HepG2 (cell line): Measurements from ENCODE around the gene HNRNPC. TPM values are rescaled to one million over a fixed set of nuclear protein-coding genes. Genes with fewer than 3 reads are reported as not detected.

Source experiments
- CHD4 ChIP-seq: fragments of 200-600 bp; sonication (generic); IDR thresholded peaks from 2 replicates; pipeline ENCODE4 v1.7.0; 2017; ENCODE audit warnings: mild to moderate bottlenecking, low read length, borderline replicate concordance
- FOXK1 ChIP-seq: sonication (generic); formaldehyde crosslinking; IDR thresholded peaks from 2 replicates; pipeline ENCODE4 v1.4.0; 2020; ENCODE audit warnings: low read depth, missing genetic modification reagents, borderline replicate concordance
- GATA4 ChIP-seq: sonication (generic); IDR thresholded peaks from 2 replicates; pipeline ENCODE4 v1.6.1; 2016; ENCODE audit warnings: antibody characterized with exemption, low read depth, borderline replicate concordance
- GATAD1 ChIP-seq: IDR thresholded peaks from 2 replicates; pipeline ENCODE4 v1.6.1; 2016; ENCODE audit warnings: missing genetic modification reagents, missing compliant biosample characterization
- GLI4 ChIP-seq: sonication (generic); formaldehyde crosslinking; IDR thresholded peaks from 2 replicates; pipeline ENCODE4 v1.5.1; 2020; ENCODE audit warnings: missing genetic modification reagents, mild to moderate bottlenecking, moderate library complexity, borderline replicate concordance
- HNRNPLL ChIP-seq: fragments of 200-400 bp; formaldehyde crosslinking; IDR thresholded peaks from 2 replicates; pipeline ENCODE4 v1.6.1; 2017; ENCODE audit warnings: mild to moderate bottlenecking, low read depth, low read length; ENCODE audit not compliant: poor library complexity, severe bottlenecking
- IRX3 ChIP-seq: sonication (generic); formaldehyde crosslinking; IDR thresholded peaks from 2 replicates; pipeline ENCODE4 v1.8.1; 2023; ENCODE audit warnings: mild to moderate bottlenecking, low read depth, missing genetic modification reagents, borderline replicate concordance
- JUNB ChIP-seq: sonication (generic); formaldehyde crosslinking; IDR thresholded peaks from 2 replicates; pipeline ENCODE4 v1.8.0; 2022; ENCODE audit warnings: missing genetic modification reagents, mild to moderate bottlenecking, borderline replicate concordance
- NBN ChIP-seq: fragments of 450-650 bp; conservative IDR thresholded peaks from 2 replicates; pipeline ENCODE4 v1.6.1; 2017
- PAWR ChIP-seq: sonication (generic); formaldehyde crosslinking; IDR thresholded peaks from 2 replicates; pipeline ENCODE4 v1.4.0; 2020; ENCODE audit warnings: missing genetic modification reagents, mild to moderate bottlenecking, borderline replicate concordance
- PLRG1 ChIP-seq: fragments of 450-650 bp; conservative IDR thresholded peaks from 2 replicates; pipeline ENCODE4 v1.6.1; 2016
- ZBTB7B ChIP-seq: sonication (generic); formaldehyde crosslinking; IDR thresholded peaks from 2 replicates; pipeline ENCODE4 v1.4.0; 2020; ENCODE audit warnings: missing genetic modification reagents
- ZNF20 ChIP-seq: sonication (generic); formaldehyde crosslinking; IDR thresholded peaks from 2 replicates; pipeline ENCODE4 v1.4.0; 2020; ENCODE audit warnings: mild to moderate bottlenecking, moderate library complexity, missing genetic modification reagents
- ZNF234 ChIP-seq: sonication (generic); formaldehyde crosslinking; conservative IDR thresholded peaks from 2 replicates; pipeline ENCODE4 v1.5.1; 2020; ENCODE audit warnings: mild to moderate bottlenecking, missing genetic modification reagents
- ZNF256 ChIP-seq: sonication (generic); formaldehyde crosslinking; conservative IDR thresholded peaks from 2 replicates; pipeline ENCODE4 v1.4.0; 2020; ENCODE audit warnings: missing genetic modification reagents
- ZNF282 ChIP-seq: fragments of 450-650 bp; IDR thresholded peaks from 2 replicates; pipeline ENCODE4 v1.6.1; 2018; ENCODE audit not compliant: partially characterized antibody
- ZNF431 ChIP-seq: sonication (generic); formaldehyde crosslinking; IDR thresholded peaks from 2 replicates; pipeline ENCODE4 v1.9.0; 2022; ENCODE audit warnings: missing genetic modification reagents, low read depth, mild to moderate bottlenecking, borderline replicate concordance
- ZNF567 ChIP-seq: sonication (generic); formaldehyde crosslinking; IDR thresholded peaks from 2 replicates; pipeline ENCODE4 v1.8.1; 2023; ENCODE audit warnings: mild to moderate bottlenecking, missing genetic modification reagents, borderline replicate concordance
- ZNF574 ChIP-seq: sonication (generic); formaldehyde crosslinking; IDR thresholded peaks from 2 replicates; pipeline ENCODE4 v1.4.0; 2020; ENCODE audit warnings: missing genetic modification reagents
- ZNF615 ChIP-seq: sonication (generic); formaldehyde crosslinking; IDR thresholded peaks from 2 replicates; pipeline ENCODE4 v1.5.0; 2020; ENCODE audit warnings: mild to moderate bottlenecking, missing genetic modification reagents, borderline replicate concordance
- ZNF660 ChIP-seq: sonication (generic); formaldehyde crosslinking; IDR thresholded peaks from 2 replicates; pipeline ENCODE4 v1.5.1; 2020; ENCODE audit warnings: mild to moderate bottlenecking, low read depth, missing genetic modification reagents, borderline replicate concordance
- polyA plus RNA-seq, 8 experiments: library from polyadenylated mRNA; depleted of rRNA in 3 of 8; stranded (reverse) in 7 of 8; unstranded in 1 of 8; fragments of >200 nt; fragmentation: Illumina TruSeq in 4 of 8; extraction: Trizol in 4 of 8; gene quantifications; 2 replicates each; pipeline versions ENCODE4 v1.2.1 to v1.2.3, GENCODE V29; 2011 to 2016; ENCODE audit warnings: low read depth in 4 of 8, missing spikeins in 1 of 8, mixed read lengths in 1 of 8; ENCODE audit not compliant: insufficient read depth in 1 of 8
- total RNA-seq, 5 experiments: library from RNA; depleted of rRNA; stranded (reverse); fragments of >200 nt; fragmentation: Illumina TruSeq; extraction: Trizol; gene quantifications; 2 replicates each; pipeline ENCODE4 v1.2.3, GENCODE V29; 2016; ENCODE audit warnings: low read depth in 1 of 5
- TF ChIP-seq, protein P1 (sequence below): sonication (generic); formaldehyde crosslinking; IDR thresholded peaks from 2 replicates; pipeline ENCODE4 v1.4.0; 2020; ENCODE audit warnings: mild to moderate bottlenecking, missing genetic modification reagents
- TF ChIP-seq, protein P2 (sequence below): sonication (generic); formaldehyde crosslinking; IDR thresholded peaks from 2 replicates; pipeline ENCODE4 v1.5.0; 2020; ENCODE audit warnings: mild to moderate bottlenecking, missing genetic modification reagents, borderline replicate concordance

Gene HNRNPC
- total and polyA plus RNA-seq, 2 of the 13 experiments (the other 11 are each of a cell fraction or from before 2014, with no cell fraction given), result 628 to 1,099 TPM

- TF ChIP-seq ZNF574 (CRISPR knock-in tag), result no peak
- TF ChIP-seq, protein P1, sequence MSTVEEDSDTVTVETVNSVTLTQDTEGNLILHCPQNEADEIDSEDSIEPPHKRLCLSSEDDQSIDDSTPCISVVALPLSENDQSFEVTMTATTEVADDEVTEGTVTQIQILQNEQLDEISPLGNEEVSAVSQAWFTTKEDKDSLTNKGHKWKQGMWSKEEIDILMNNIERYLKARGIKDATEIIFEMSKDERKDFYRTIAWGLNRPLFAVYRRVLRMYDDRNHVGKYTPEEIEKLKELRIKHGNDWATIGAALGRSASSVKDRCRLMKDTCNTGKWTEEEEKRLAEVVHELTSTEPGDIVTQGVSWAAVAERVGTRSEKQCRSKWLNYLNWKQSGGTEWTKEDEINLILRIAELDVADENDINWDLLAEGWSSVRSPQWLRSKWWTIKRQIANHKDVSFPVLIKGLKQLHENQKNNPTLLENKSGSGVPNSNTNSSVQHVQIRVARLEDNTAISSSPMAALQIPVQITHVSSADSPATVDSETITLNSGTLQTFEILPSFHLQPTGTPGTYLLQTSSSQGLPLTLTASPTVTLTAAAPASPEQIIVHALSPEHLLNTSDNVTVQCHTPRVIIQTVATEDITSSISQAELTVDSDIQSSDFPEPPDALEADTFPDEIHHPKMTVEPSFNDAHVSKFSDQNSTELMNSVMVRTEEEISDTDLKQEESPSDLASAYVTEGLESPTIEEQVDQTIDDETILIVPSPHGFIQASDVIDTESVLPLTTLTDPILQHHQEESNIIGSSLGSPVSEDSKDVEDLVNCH (CRISPR knock-in tag), result no peak
- TF ChIP-seq, protein P2, sequence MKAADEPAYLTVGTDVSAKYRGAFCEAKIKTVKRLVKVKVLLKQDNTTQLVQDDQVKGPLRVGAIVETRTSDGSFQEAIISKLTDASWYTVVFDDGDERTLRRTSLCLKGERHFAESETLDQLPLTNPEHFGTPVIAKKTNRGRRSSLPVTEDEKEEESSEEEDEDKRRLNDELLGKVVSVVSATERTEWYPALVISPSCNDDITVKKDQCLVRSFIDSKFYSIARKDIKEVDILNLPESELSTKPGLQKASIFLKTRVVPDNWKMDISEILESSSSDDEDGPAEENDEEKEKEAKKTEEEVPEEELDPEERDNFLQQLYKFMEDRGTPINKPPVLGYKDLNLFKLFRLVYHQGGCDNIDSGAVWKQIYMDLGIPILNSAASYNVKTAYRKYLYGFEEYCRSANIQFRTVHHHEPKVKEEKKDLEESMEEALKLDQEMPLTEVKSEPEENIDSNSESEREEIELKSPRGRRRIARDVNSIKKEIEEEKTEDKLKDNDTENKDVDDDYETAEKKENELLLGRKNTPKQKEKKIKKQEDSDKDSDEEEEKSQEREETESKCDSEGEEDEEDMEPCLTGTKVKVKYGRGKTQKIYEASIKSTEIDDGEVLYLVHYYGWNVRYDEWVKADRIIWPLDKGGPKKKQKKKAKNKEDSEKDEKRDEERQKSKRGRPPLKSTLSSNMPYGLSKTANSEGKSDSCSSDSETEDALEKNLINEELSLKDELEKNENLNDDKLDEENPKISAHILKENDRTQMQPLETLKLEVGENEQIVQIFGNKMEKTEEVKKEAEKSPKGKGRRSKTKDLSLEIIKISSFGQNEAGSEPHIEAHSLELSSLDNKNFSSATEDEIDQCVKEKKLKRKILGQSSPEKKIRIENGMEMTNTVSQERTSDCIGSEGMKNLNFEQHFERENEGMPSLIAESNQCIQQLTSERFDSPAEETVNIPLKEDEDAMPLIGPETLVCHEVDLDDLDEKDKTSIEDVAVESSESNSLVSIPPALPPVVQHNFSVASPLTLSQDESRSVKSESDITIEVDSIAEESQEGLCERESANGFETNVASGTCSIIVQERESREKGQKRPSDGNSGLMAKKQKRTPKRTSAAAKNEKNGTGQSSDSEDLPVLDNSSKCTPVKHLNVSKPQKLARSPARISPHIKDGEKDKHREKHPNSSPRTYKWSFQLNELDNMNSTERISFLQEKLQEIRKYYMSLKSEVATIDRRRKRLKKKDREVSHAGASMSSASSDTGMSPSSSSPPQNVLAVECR (CRISPR knock-in tag), result no peak; the same call in 1 of the 2 replicates
- TF ChIP-seq GATAD1 (CRISPR knock-in tag), result no peak
- peak; percentile 46; the same call in 1 of the 2 replicates for TF ChIP-seq FOXK1 (CRISPR knock-in tag)
- TF ChIP-seq ZNF282, result no peak
- TF ChIP-seq ZNF567 (CRISPR knock-in tag), result no peak
- no peak for TF ChIP-seq PLRG1
- no peak for TF ChIP-seq IRX3 (CRISPR knock-in tag)
- TF ChIP-seq CHD4, result no peak
- TF ChIP-seq PAWR (CRISPR knock-in tag), result no peak
- TF ChIP-seq JUNB (CRISPR knock-in tag), result no peak
- TF ChIP-seq ZNF20 (CRISPR knock-in tag), result no peak
- TF ChIP-seq GLI4, result no peak
- TF ChIP-seq ZNF234 (CRISPR knock-in tag), result no peak
- no peak for TF ChIP-seq ZNF615 (CRISPR knock-in tag)
- no peak for TF ChIP-seq NBN
- no peak for TF ChIP-seq ZNF256 (CRISPR knock-in tag)
- TF ChIP-seq ZNF660 (CRISPR knock-in tag), result no peak
- TF ChIP-seq HNRNPLL, result no peak
- no peak for TF ChIP-seq ZBTB7B
- TF ChIP-seq ZNF431 (CRISPR knock-in tag), result no peak
- no peak for TF ChIP-seq GATA4
Measured at GRCh38 chr14:21298358-21298757, 29.1 kb upstream of the HNRNPC start (continued).
